ENCODE data around the gene TLE3.

TLE3 gene

GRCh38 chr15:70047386-70048197 is 50.1 kb downstream of the TLE3 start:
- DNase-seq (ENCODE audit: low spot score): no peak

DNA sequence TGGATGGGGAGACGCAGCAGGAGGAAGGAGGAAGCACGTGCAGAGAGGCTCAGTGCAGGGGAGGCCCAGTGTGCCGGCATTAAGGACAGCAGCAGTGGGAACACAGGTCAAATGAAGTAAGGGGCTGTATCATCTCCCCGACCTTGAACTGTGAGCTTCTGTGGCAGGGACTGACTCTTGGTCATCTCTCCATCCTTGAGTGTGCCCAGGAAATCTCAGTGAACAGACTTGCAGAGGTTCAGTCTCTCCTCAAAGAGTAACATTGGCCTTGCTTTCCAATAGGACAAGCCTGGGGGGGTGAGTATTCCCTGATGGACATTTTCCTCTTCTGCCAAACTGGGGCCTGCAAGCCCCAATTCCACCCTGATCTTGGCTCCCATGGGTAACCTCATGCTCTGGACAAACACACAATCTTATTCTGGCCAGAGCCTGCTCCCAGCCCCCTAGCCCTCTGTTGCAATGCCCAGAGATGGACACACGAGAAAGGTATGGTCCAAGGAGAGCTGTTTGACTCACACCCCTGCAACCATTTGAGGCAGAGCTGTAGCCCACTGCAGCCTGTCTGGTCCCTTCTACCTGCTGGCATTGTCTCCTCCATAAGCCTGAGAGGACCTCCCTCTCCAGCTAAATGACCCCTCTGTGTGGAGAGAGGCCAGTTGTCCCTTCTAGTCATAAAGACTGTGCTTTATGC is 50.9 kb downstream of the TLE3 start:
- DNase-seq (ENCODE audit: low spot score): no peak

DNA sequence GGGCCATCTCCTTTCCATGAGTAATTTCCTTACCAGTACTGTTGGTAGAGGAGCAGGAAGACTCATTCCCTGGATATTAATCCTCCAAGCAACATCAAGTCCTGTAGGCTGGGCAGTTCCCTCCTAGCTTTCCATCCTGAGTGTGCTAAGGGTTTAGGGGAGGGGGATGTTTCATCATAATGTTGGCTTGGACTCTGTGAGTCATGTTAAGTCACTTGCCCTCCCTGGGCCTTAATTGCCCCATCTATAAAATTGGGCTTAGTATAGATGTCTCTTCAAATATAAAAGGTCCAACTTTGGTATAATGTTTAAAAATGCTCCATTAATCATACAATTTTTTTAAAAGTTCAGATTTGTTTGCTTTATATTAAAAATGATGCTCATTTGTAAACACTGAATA is 52.7 kb downstream of the TLE3 start:
- no peak for DNase-seq (ENCODE audit: low spot score)

DNA sequence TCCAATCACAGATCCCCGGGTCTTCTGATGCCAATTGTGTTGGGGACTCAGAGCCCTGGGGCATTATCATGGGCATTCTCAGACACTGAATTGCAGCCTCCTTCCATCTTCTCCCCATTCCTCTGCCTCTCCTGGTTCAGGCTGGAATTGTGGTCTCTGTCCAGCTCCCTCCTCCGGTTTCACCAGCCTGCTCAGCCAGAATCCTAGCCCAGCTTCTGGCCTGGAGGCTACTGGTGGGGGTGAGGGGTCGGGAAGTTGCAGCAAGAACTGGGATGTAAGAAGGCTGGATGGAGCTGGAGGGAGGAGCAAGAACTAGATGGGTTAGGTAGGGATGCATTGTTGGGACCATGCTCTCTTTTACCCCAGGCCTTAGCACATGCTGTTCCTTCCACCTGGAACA is 53.5 kb downstream of the TLE3 start:
- DNase-seq (ENCODE audit: low spot score): no peak

DNA sequence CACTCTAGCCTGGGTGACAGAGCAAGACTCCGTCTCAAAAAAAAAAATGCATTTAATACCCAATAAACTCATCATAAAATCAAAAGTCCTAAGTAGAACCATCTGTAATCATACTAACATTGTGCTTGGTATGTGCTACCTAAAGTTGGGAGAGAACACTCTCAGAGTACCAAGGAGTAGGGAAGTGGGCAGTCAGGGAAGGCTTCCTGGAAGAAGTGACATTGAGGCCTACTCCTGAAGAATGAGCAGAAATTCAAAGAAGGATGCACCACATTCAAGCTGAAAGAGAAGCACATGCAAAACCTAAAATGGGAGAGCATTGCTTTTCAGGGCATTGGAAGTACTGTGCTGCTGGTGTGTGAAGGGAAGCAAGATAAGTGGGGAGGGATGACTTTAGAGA is 54.1 kb downstream of the TLE3 start:
- DNase-seq (ENCODE audit: low spot score): no peak

GRCh38 chr15:70042553-70043214 is 55.0 kb downstream of the TLE3 start:
- no peak for DNase-seq (ENCODE audit: low spot score)

GRCh38 chr15:70039917-70040316 is 57.8 kb downstream of the TLE3 start:
- no peak for DNase-seq (ENCODE audit: low spot score)

- no peak for DNase-seq (ENCODE audit: low spot score)
Observed at GRCh38 chr15:70038730-70039392, 58.9 kb downstream of the TLE3 start.

- DNase-seq (ENCODE audit: low spot score): no peak
Observed at GRCh38 chr15:70037292-70037640, 60.5 kb downstream of the TLE3 start.

DNA sequence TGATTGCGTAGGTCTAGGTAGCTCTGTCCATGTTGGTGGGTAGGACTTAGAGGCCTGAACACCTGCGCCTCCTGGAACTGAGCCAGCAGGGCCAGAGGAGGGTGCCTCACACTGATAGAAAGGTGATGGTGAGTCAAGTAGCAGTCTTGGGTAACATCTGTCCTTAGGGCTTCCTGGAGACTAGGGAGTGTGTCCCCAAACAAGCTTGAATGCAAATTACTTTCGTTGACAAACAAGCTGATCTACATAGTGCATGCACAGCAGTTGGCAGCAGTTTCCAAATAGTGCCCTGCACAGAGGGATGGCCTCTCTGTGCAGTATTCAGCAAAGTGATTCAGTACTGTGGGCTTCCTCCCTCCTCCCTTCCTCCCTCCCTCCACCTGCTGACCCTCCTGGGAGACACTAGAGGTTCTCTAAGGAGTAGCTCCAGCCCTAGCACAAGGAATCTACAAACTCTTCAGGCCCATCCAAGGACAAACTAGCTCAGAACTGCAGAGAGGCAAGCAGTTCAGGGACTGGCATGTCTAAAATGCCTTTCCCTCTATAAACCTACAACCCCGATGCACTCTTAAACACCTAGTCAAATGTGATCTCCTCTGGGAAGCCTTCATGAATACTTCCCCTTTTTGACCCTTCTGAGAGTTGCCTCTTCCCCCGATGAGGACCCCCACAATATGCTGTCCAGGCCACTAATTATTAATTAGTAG is 61.0 kb downstream of the TLE3 start:
- DNase-seq (ENCODE audit: low spot score): no peak

GRCh38 chr15:70035719-70036077 is 62.0 kb downstream of the TLE3 start:
- DNase-seq (ENCODE audit: low spot score): no peak

- DNase-seq (ENCODE audit: low spot score): no peak
Observed at GRCh38 chr15:70035051-70035718, 62.5 kb downstream of the TLE3 start.

DNA sequence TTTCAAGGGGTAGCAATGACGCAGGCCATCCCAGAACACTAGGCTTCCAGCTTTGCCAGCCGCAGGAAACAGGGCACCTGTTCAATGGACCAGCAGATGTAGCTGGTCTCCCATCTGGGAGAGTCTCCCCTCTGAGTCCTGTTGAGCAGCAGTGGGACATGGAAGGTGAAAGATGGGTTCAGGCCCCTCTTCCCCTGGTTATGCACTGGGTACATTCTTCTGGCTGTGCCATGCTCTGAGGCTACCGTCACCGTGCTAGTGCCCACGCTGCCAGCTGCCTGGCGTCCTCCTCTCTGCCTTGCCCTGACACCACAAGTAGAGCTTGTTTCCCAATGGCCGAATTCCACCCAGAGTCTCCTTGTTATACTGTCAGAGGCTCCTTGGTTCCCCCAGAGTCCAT is 63.1 kb downstream of the TLE3 start:
- DNase-seq (ENCODE audit: low spot score): no peak

- no peak for DNase-seq (ENCODE audit: low spot score)
Observed at GRCh38 chr15:70034141-70034540, 63.6 kb downstream of the TLE3 start.

DNA sequence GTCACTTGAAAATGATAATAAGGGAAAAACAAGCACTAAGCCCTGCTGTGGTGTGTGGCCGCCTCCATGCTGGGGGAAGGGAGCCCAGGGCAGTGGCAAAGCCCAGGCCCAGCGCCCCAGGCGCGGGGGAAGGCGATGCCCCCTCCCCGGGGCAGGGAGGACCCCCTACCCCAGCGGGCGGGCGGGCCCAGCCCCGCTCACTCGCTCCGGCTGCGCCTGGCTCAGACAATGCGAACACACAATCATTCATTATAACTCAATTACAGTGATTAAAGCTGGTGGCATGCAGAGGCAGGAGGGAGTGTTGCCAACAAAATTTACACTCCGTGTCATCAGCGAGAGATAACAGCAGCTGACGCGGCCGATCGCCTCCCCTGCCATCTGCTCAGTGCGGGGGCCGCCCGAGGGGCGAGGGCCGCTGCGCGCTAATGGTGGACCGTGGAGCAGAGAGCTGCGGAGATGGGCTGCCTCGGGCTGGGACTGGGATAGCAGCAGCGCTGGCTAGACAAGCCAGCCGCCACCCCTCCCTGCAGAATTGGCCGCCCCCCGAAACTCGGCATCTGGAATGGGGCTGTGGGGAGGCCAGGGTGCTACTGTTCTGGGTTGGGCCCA is 64.1 kb downstream of the TLE3 start:
- no peak for DNase-seq (ENCODE audit: low spot score)

DNA sequence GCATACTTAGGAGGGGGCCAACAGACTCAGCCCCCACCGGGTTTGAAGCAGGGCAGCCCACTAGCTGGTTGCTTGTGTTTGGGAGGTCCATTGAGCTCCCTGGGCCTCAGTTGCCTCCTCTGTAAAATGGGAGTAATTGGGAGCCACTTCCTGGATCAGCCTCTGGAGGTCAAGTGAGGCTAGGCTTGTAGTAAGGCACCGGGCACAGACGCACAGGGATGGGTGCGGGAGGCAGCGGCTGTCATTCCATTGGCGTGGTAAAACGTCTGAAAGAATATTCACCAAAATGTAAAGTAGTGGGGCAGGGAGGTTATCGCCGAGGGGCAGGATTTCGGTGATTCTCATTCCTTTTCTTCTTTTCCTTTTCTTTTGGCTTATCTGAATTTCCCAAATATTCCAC is 64.6 kb downstream of the TLE3 start:
- no peak for DNase-seq (ENCODE audit: low spot score)

GRCh38 chr15:70032509-70032908 is 65.2 kb downstream of the TLE3 start:
- no peak for DNase-seq (ENCODE audit: low spot score)

DNA sequence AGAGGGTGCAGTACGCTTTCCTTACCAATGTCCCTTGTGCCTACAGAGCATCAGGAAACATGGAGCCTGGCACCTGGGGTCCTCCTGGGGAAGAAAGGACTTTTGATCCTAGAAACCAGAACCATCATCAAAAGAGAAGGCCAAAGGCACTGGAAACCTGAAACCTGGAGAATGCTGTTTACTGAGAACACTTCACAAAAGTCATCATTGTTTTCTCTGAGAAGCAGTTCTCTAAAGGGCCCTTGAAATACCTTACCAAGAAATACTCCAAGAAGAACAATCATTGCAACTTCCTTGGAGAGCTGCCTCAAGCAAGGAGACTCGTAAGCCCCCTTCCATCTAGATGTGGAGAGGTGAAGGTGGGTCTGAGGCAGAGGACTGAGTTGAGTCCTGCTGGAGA is 66.0 kb downstream of the TLE3 start:
- no peak for DNase-seq (ENCODE audit: low spot score)

- DNase-seq (ENCODE audit: low spot score): no peak
Observed at GRCh38 chr15:70031261-70031660, 66.5 kb downstream of the TLE3 start.

GRCh38 chr15:70030851-70031250 is 66.9 kb downstream of the TLE3 start:
- DNase-seq (ENCODE audit: low spot score): no peak

GRCh38 chr15:70029297-70029701 is 68.4 kb downstream of the TLE3 start:
- DNase-seq (ENCODE audit: low spot score): no peak
